Osteocyte (in vitro differentiated cells): Measurements from ENCODE around the gene CFAP100. TPM values are rescaled to one million over a fixed set of nuclear protein-coding genes. Genes with fewer than 3 reads are reported as not detected.

Source experiments
- DNase-seq: peaks from one replicate; pipeline ENCODE4 v3.0.0; 2021; ENCODE audit warnings: mixed read lengths; ENCODE audit not compliant: unreplicated experiment; ENCODE audit errors: extremely low spot score
- H3K27ac Mint-ChIP-seq: one replicate; pipeline ENCODE4 v1.8.0; 2021; ENCODE audit warnings: mild to moderate bottlenecking, mixed read lengths; ENCODE audit not compliant: unreplicated experiment
- H3K27me3 Mint-ChIP-seq: one replicate; pipeline ENCODE4 v1.8.0; 2021; ENCODE audit warnings: mixed read lengths; ENCODE audit not compliant: unreplicated experiment
- H3K36me3 Mint-ChIP-seq: one replicate; pipeline ENCODE4 v1.8.0; 2021; ENCODE audit warnings: mixed read lengths; ENCODE audit not compliant: unreplicated experiment
- H3K4me1 Mint-ChIP-seq: one replicate; pipeline ENCODE4 v1.8.0; 2021; ENCODE audit warnings: mixed read lengths; ENCODE audit not compliant: unreplicated experiment
- H3K4me3 Mint-ChIP-seq: one replicate; pipeline ENCODE4 v1.8.0; 2021; ENCODE audit warnings: mild to moderate bottlenecking, moderate library complexity, mixed read lengths; ENCODE audit not compliant: unreplicated experiment
- H3K9me3 Mint-ChIP-seq: one replicate; pipeline ENCODE4 v1.8.0; 2021; ENCODE audit warnings: mixed read lengths; ENCODE audit not compliant: unreplicated experiment
- total RNA-seq: library from RNA; stranded (reverse); gene quantifications from 2 replicates; pipeline ENCODE4 v1.2.1, GENCODE V29; 2021
- TF ChIP-seq, protein P1 (sequence below): fragments of 200-600 bp; sonication (generic); IDR thresholded peaks from 2 replicates; pipeline ENCODE4 v1.5.0; 2021; ENCODE audit warnings: antibody characterized with exemption, mild to moderate bottlenecking, moderate library complexity

Gene CFAP100
- total RNA-seq, 1 donor from 2014 or later = not detected

DNA sequence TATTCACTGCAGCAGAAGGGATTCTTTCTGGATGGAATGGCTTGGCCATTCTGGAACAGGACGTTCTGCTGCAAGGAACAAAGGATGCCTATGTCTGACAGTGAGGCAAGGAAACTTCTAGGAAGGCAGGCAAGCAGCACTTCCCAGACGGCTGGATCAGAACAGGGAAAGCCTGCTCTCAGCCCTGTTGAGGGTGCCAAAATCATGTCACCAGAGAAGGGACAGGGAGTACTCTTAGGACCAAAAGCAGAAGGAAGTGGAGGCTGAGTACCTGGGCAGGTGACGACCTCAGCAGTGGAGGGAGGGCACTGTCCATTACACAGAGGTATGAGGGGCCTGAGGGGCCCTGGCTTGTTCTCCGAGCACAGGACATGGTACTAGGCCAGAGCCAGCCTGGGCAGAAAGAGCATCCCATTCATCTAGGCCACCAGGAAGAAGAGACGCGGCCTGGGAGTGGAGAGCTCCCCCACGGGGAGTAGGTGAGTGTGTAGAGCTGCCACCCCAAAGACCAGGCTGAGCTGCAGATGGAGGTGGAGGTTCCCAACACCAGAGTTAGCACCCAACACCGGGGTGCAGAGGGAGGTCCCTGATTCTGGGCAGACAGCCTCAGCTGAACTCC, 47.1 kb upstream of the CFAP100 start:
- DNase-seq = peak; percentile 73
- TF ChIP-seq, protein P1, sequence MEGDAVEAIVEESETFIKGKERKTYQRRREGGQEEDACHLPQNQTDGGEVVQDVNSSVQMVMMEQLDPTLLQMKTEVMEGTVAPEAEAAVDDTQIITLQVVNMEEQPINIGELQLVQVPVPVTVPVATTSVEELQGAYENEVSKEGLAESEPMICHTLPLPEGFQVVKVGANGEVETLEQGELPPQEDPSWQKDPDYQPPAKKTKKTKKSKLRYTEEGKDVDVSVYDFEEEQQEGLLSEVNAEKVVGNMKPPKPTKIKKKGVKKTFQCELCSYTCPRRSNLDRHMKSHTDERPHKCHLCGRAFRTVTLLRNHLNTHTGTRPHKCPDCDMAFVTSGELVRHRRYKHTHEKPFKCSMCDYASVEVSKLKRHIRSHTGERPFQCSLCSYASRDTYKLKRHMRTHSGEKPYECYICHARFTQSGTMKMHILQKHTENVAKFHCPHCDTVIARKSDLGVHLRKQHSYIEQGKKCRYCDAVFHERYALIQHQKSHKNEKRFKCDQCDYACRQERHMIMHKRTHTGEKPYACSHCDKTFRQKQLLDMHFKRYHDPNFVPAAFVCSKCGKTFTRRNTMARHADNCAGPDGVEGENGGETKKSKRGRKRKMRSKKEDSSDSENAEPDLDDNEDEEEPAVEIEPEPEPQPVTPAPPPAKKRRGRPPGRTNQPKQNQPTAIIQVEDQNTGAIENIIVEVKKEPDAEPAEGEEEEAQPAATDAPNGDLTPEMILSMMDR = no peak

GRCh38 chr3:126348308-126348920, 46.3 kb upstream of the CFAP100 start:
- no peak overlapping the region for H3K27ac Mint-ChIP-seq
- TF ChIP-seq, protein P1 = peak; percentile 20
- H3K4me1 Mint-ChIP-seq = no peaks in the 10 kb centered on the region
- peak; percentile 38 for DNase-seq
- H3K27me3 Mint-ChIP-seq = no peaks in the 10 kb centered on the region
- H3K36me3 Mint-ChIP-seq = peaks cover 3% of the 10 kb centered on the region
- no peak overlapping the region for H3K4me3 Mint-ChIP-seq
- H3K9me3 Mint-ChIP-seq = no peaks in the 10 kb centered on the region

More for the DNA sequence above, 47.1 kb upstream of the CFAP100 start:
- H3K4me1 Mint-ChIP-seq = no peaks in the 10 kb centered on the region
- no peaks in the 10 kb centered on the region for H3K9me3 Mint-ChIP-seq
- H3K36me3 Mint-ChIP-seq = peaks cover 3% of the 10 kb centered on the region
- no peaks in the 10 kb centered on the region for H3K27me3 Mint-ChIP-seq
- no peak overlapping the region for H3K4me3 Mint-ChIP-seq
- H3K27ac Mint-ChIP-seq = no peak overlapping the region

DNA sequence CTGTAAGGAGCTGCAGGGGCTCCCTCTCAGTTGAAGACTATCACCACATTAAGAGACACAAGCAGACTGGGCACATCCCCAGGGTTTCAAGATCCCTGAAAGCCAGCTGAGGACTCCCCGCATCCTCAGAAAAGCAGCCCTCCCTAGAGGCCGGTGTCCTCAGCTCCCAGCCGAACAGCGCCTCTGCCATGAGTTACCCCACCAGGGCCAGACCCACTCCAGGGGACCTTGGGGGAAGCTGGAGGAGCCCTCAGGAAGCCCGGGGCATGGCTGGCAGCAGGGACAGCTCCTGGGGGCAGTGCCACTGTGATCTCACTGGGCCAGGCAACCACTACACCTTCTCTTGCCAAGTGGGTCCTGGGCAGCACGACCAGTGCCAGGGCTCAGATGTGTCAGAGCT, 45.6 kb upstream of the CFAP100 start:
- no peak for DNase-seq
- Mint-ChIP-seq H3K27me3 (no peaks in the 10 kb centered on the region), H3K4me3 (no peak overlapping the region), H3K27ac (no peak overlapping the region), H3K36me3 (peaks cover 3% of the 10 kb centered on the region), H3K9me3 (no peaks in the 10 kb centered on the region), H3K4me1 (no peaks in the 10 kb centered on the region)
- TF ChIP-seq, protein P1 = no peak

DNA sequence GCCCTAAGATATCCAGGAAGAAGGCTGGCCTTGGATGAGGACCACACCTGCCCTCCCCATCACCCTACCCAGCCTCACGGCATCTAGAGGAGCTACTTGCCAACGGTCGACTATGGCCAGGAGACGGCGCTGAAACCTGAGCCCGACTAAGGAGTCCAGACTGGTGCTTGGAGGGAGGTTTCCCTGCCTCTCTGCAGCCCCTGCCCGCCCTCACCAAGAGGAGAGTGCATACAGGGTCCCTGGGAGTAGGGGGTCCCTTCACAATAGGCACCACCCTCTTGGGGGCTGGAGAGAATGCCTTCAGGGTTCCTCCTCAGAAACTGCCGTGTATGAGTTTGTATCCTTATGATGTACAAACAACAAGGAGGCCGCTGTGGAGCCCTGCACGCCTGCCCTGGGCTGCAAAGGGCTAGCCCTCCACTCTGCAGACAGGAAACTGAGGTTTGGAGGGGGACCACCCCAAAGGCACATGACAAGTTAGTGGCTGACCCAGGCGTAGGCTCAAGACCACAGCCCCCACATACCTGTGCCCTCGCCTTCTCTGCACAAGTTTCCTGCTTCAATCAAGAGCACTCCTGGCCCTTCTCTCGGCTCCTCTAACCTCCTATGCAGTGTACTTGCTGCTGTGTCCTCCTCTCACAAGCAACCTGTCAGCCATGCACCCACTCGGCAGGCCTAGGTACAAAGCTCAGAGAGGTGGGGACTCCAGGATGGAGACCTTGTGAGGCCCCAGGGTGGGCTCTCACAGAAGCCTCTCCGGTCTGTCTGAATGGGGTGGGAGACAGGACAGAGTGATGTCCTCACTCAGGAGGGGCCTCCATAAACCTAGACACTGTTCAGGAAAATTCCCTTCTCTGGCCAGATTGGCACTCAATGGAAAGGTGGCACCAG, 44.9 kb upstream of the CFAP100 start:
- TF ChIP-seq, protein P1 = no peak
- no peak for DNase-seq
- no peaks in the 10 kb centered on the region for H3K9me3 Mint-ChIP-seq
- peaks cover 3% of the 10 kb centered on the region for H3K36me3 Mint-ChIP-seq
- no peaks in the 10 kb centered on the region for H3K27me3 Mint-ChIP-seq
- H3K4me1 Mint-ChIP-seq = no peaks in the 10 kb centered on the region
- H3K27ac Mint-ChIP-seq = no peak overlapping the region
- H3K4me3 Mint-ChIP-seq = no peak overlapping the region
